T-cell (primary cell): Measurements from ENCODE around the gene APOL1. TPM values are rescaled to one million over a fixed set of nuclear protein-coding genes. Genes with fewer than 3 reads are reported as not detected.

ENCODE experiments used
- ATAC-seq, 4 experiments: fragments of 200-7000 bp in 3 of 4; fragments of 150-1000 bp in 1 of 4; cut with Tn5 transposase; replicated peaks in 1 of 4; 1 replicate in 3 of 4; 2 replicates in 1 of 4; pipeline ENCODE4 v1.10.0; 2021; ENCODE audit warnings: moderate library complexity in 3 of 4, mild to moderate bottlenecking in 2 of 4, moderate number of reproducible peaks in 1 of 4
- CTCF ChIA-PET, 2 donors: fragments of 300-600 bp; sonication (Branson Sonifier 250); formaldehyde crosslinking; loops; one replicate each; lab custom pipeline; 2022; ENCODE audit warnings: antibody characterized with exemption in 2 of 2; lab: Charles Lee
- POLR2A ChIA-PET, 2 donors: fragments of 300-600 bp; sonication (Branson Sonifier 250); formaldehyde crosslinking; loops; one replicate each; lab custom pipeline; 2022; ENCODE audit warnings: antibody characterized with exemption in 2 of 2; lab: Charles Lee
- DNase-seq, 35 experiments: peaks; one replicate each; pipeline versions ENCODE4 v3.0.0 to v3.0.0-alpha.2; 2013 to 2023
- H3K27ac ChIP-seq: one replicate; pipeline ENCODE4 v1.5.1; 2013; ENCODE audit warnings: low read length
- H3K27me3 ChIP-seq, 2 experiments: replicated peaks in 1 of 2; 1 replicate in 1 of 2; 2 replicates in 1 of 2; pipeline versions ENCODE4 v1.6.1 to v1.7.0; 2013; ENCODE audit warnings: low read length in 1 of 2, mixed read lengths in 1 of 2; ENCODE audit not compliant: control insufficient read depth in 2 of 2, insufficient read depth in 2 of 2; ENCODE audit errors: extremely low read depth in 1 of 2
- H3K36me3 ChIP-seq, 2 donors: 1 replicate in 1 of 2; 2 replicates in 1 of 2; pipeline versions ENCODE4 v1.6.1 to v1.7.0; 2013; ENCODE audit warnings: low read length in 1 of 2; ENCODE audit not compliant: control insufficient read depth in 2 of 2, insufficient read depth in 1 of 2; ENCODE audit errors: extremely low read depth in 1 of 2
- H3K4me1 ChIP-seq, 2 experiments: 1 replicate in 1 of 2; 2 replicates in 1 of 2; pipeline versions ENCODE4 v1.6.1 to v1.7.0; 2013; ENCODE audit warnings: low read length in 2 of 2, mixed read lengths in 1 of 2; ENCODE audit not compliant: insufficient read depth in 2 of 2, control insufficient read depth in 1 of 2; ENCODE audit errors: extremely low read depth in 1 of 2
- H3K4me3 ChIP-seq, 2 donors: 1 replicate in 1 of 2; 2 replicates in 1 of 2; pipeline versions ENCODE4 v1.5.1 to v1.7.0; 2013; ENCODE audit warnings: mild to moderate bottlenecking in 2 of 2, low read length in 1 of 2, moderate library complexity in 1 of 2; ENCODE audit not compliant: control insufficient read depth in 1 of 2; ENCODE audit errors: extremely low read depth in 1 of 2
- H3K9me3 ChIP-seq: 2 replicates; pipeline ENCODE4 v1.7.0; 2013
- H3K27ac Mint-ChIP-seq, 2 donors: one replicate each; pipeline ENCODE4 v1.8.0; 2020 to 2021; ENCODE audit warnings: mild to moderate bottlenecking in 2 of 2, mixed read lengths in 2 of 2
- H3K27me3 Mint-ChIP-seq, 2 donors: one replicate each; pipeline ENCODE4 v1.8.0; 2021 to 2022; ENCODE audit warnings: mixed read lengths in 2 of 2
- H3K36me3 Mint-ChIP-seq: one replicate; pipeline ENCODE4 v1.8.0; 2021; ENCODE audit warnings: mixed read lengths
- H3K4me1 Mint-ChIP-seq, 3 donors: one replicate each; pipeline ENCODE4 v1.8.0; 2020 to 2022; ENCODE audit warnings: mixed read lengths in 3 of 3, mild to moderate bottlenecking in 1 of 3
- H3K4me3 Mint-ChIP-seq, 3 donors: one replicate each; pipeline ENCODE4 v1.8.0; 2020 to 2022; ENCODE audit warnings: mild to moderate bottlenecking in 3 of 3, mixed read lengths in 3 of 3, moderate library complexity in 3 of 3
- H3K9me3 Mint-ChIP-seq, 3 donors: one replicate each; pipeline ENCODE4 v1.8.0; 2020 to 2022; ENCODE audit warnings: mixed read lengths in 3 of 3
- WGBS: methylation state at CpG from one replicate; pipeline ENCODE4 v1.1.5; 2013; ENCODE audit warnings: missing lambda C conversion rate; ENCODE audit not compliant: insufficient coverage; 5-methylcytosine and 5-hydroxymethylcytosine counted together
- total RNA-seq, 35 experiments: library from RNA in 6 of 35; stranded (reverse) in 6 of 35; fragments of 120-200 nt in 1 of 35; gene quantifications; one replicate each; pipeline versions ENCODE4 v1.2.1 to v1.2.4 and lab custom pipeline; 2013 to 2026

Gene APOL1
- total RNA-seq, 5 donors from 2014 or later (not counting 1 experiment from before 2014, with no cell fraction given) = 15.7 to 29.5 (median 19.8) TPM

DNA sequence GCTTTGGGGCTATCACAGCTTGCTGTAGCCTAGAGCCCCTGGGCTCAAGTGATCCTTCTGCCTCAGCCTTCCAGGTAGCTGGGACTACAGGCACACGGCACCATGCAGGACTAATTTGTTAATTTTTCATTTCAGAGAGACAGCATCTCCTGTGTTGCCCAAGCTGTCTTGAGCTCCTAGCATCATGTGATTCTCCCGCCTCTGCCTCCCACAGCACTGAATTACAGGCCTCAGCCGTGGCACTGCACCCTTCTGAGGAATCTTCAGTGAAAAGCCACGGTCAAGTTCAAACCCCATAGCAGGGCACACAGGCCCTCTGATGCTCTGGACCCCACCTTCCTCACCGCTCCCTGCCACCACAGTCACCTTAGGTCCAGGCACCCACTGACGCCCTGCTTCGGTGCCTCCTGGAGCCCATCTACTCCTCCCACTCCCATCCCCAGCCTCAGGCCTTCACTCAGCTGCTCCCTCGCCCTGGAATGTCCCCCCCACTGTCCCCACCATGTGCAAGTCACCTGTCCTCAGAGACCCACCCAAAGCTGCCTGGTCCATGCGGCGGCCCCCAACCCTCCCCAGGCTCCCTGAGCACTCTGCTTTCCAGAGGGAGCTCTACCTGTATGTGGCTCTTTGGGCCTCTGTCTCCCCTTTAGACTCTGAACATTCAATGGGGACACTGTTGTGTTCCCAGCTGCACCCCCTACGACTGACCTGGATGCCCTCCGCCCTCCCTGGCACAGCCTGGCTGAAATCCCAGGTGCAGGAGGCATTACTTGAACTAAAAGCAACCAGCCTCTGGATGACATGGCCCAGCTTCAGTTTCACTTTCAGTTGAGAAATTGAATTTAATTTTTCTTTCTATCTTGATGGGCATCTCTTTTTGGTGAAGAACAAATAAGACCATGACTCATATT lies 15.2 kb upstream of the APOL1 start:
- Histone ChIP-seq H3K36me3 (peaks cover 0 to 37% of the 10 kb centered on the region in 2 donors), H3K9me3 (no peaks in the 10 kb centered on the region), H3K4me1 (peaks cover 8 to 42% of the 10 kb centered on the region in 2 experiments), H3K27me3 (no peaks in the 10 kb centered on the region), H3K4me3 (peak overlapping the region; percentile 74 to 98), H3K27ac (peak overlapping the region; percentile 83)
- H3K4me3 Mint-ChIP-seq = peak overlapping the region; percentile 99 to 100 (median 99)
- no peaks in the 10 kb centered on the region for H3K27me3 Mint-ChIP-seq
- H3K9me3 Mint-ChIP-seq = peaks cover 0 to 4% (median 0%) of the 10 kb centered on the region in 3 donors
- ChIA-PET CTCF (interaction anchor here in 1 of 2 donors (0.7 to 1.7 kb wide), 2 partner anchors 41 to 79 kb away, joined by 3 read pairs; no protein-coding TSS in a partner anchor), POLR2A (interaction anchor here in 1 of 2 donors (0.6 kb wide), 1 partner anchor 15 kb away, joined by 3 read pairs; the partner anchor contains the start of gene APOL1)
- DNase-seq (peak in 1 of 35 experiments; percentile 49), ATAC-seq (no peak)
- H3K27ac Mint-ChIP-seq = peak overlapping the region; percentile 96 to 99
- peaks cover 45% of the 10 kb centered on the region for H3K36me3 Mint-ChIP-seq
- peaks cover 63 to 69% (median 64%) of the 10 kb centered on the region in 3 donors for H3K4me1 Mint-ChIP-seq
- 47% methylated on average over 12 of the region's 12 CpGs for WGBS

DNA sequence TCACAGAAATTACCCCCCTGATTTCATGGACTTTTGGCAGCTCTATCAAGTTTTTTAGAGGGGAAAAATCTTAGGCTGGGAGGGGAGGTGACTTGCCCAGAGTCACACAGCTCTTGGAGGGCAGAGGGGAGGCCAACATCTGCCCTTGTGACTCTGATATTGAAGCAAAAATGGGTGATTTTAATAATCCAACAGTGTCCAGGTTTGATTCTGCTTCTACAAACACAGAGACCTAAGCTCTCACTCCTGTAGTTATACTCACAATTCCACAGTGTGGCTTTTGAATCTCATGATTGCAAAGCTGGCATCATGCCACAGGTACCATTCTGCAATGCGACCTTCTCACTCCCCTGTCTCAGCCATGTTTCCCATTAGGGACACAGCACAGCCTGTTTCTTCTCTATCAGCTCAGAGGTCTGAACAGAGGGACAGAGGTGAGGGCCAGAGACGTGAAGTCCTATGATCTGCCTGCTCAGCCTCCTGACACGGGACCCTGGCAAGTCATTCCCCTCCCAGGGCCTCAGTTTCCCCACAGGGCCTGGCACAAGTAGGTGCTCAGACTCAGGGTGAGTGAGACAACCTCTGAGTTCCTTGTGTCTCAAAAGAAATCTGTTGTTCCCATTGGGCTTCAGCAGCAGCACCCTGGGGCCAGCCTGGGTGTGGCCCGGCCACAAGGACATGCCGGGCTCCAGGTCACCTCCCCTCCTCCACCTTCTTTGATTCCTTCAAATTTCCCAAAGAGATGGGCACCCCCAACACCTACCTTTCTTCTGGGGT lies 14.4 kb upstream of the APOL1 start:
- WGBS = 0% methylated on average over 5 of the region's 5 CpGs
- ChIA-PET CTCF (interaction anchor here (0.6 to 1.7 kb wide), 12 partner anchors 14 to 988 kb away, joined by 3 to 6 read pairs (median 3); partner anchors contain the start of genes APOL1 (in 1 of the 2) and IFT27 (in 1 of the 2)), POLR2A (interaction anchor here in 1 of 2 donors (0.6 to 0.7 kb wide), 3 partner anchors 14 to 45 kb away, joined by 3 to 9 read pairs (median 3); partner anchors contain the start of gene APOL1)
- H3K36me3 ChIP-seq = peaks cover 0 to 29% of the 10 kb centered on the region in 2 donors
- peaks cover 61 to 67% (median 63%) of the 10 kb centered on the region in 3 donors for H3K4me1 Mint-ChIP-seq
- no peaks in the 10 kb centered on the region for H3K9me3 ChIP-seq
- peaks cover 37% of the 10 kb centered on the region for H3K36me3 Mint-ChIP-seq
- peak overlapping the region; percentile 96 to 99 for H3K27ac Mint-ChIP-seq
- H3K27me3 ChIP-seq = no peaks in the 10 kb centered on the region
- ATAC-seq = peak in 1 of 4 experiments; percentile 1
- H3K4me3 Mint-ChIP-seq = peak overlapping the region; percentile 99 to 100 (median 99)
- peak in 1 of 35 experiments; percentile 36 for DNase-seq
- peaks cover 0 to 5% (median 0%) of the 10 kb centered on the region in 3 donors for H3K9me3 Mint-ChIP-seq
- no peaks in the 10 kb centered on the region for H3K27me3 Mint-ChIP-seq
- H3K4me1 ChIP-seq = peaks cover 8 to 42% of the 10 kb centered on the region in 2 experiments
- peak overlapping the region; percentile 83 for H3K27ac ChIP-seq
- H3K4me3 ChIP-seq = peak overlapping the region; percentile 74 to 98

DNA sequence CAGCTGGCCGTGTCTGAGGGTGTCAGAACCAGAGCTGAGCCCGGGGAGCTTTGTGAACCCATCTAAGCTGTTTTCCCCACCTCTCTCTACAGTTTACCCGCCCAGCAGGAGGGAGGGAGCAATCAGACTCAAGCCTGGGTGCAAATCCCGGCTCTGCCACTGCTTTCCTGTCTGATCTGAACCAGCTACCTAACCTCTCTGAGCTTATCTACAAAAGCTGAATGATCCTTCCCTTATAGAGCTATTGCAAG lies 13.9 kb upstream of the APOL1 start:
- Histone ChIP-seq H3K27me3 (no peaks in the 10 kb centered on the region), H3K36me3 (peaks cover 0 to 25% of the 10 kb centered on the region in 2 donors), H3K4me1 (peaks cover 8 to 42% of the 10 kb centered on the region in 2 experiments), H3K9me3 (no peaks in the 10 kb centered on the region), H3K27ac (peak overlapping the region; percentile 83), H3K4me3 (peak overlapping the region; percentile 74 to 98)
- ATAC-seq (peak in 3 of 4 experiments; percentile 29 to 38 (median 29)), DNase-seq (peak in 1 of 35 experiments; percentile 14)
- ChIA-PET POLR2A (interaction anchor here in 1 of 2 donors (0.6 to 0.7 kb wide), 2 partner anchors 14 to 44 kb away, joined by 3 to 9 read pairs; partner anchors contain the start of gene APOL1), CTCF (interaction anchor here in 1 of 2 donors (0.6 to 1.7 kb wide), 11 partner anchors 14 to 988 kb away, joined by 3 to 6 read pairs (median 4); partner anchors contain the start of genes APOL1 and IFT27)
- Mint-ChIP-seq H3K27me3 (no peaks in the 10 kb centered on the region), H3K36me3 (peaks cover 31% of the 10 kb centered on the region), H3K9me3 (peaks cover 0 to 5% (median 0%) of the 10 kb centered on the region in 3 donors), H3K4me3 (peak overlapping the region; percentile 99 to 100 (median 99)), H3K4me1 (peaks cover 56 to 62% (median 59%) of the 10 kb centered on the region in 3 donors), H3K27ac (peak overlapping the region; percentile 96 to 99)
- WGBS = 0% methylated on average over 3 of the region's 4 CpGs

DNA sequence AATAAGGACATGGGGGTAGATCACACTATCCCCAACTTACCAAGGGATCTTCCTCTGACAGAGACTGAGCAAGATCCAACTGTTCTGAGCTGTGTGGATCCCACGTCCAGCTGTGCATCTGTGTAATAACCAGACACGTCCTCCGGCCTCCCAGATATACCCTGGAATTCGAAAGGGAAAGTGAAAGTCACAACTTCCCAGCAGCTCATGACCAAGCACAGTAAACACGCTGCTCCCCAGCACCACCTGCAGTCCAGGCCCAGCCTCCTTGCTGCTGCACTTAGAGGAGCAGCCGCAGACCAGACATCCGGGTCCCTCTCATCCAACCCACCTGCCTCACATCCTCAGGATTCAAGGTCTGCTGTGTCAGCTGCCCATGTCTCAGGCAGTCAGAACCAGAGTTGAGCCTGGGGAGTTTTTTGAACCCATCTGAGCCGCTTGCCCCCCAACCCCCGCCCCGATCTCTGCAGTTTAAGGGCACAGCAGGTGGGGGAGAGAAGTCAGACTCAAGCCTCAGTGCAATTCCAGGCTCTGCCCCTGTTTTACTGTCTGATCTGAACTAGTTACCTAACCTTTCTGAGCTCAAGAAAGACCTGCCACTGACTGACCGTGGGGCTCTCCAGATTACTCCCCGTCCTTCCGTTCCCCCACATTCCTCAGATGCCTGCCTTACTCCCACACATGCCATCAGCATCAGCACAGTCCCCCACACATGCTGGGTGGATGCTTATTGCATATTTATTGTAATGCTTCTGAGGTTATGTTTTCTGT lies 13.3 kb upstream of the APOL1 start, which contains the start of gene APOL2:
TSS of gene APOL2 (minus strand) at position 127 of the 771 bp plus-strand sequence. CDS start 6,365 bp downstream, outside the sequence.
- Mint-ChIP-seq H3K27me3 (no peaks in the 10 kb centered on the region), H3K9me3 (peaks cover 0 to 5% (median 0%) of the 10 kb centered on the region in 3 donors), H3K4me1 (peaks cover 51 to 57% (median 54%) of the 10 kb centered on the region in 3 donors), H3K36me3 (peaks cover 26% of the 10 kb centered on the region), H3K27ac (peak within 1 kb of the TSS; percentile 96 to 99), H3K4me3 (peak within 1 kb of the TSS; percentile 99 to 100 (median 99))
- Histone ChIP-seq H3K27ac (peak within 1 kb of the TSS; percentile 83), H3K4me3 (peak within 1 kb of the TSS; percentile 74 to 98), H3K27me3 (no peaks in the 10 kb centered on the region), H3K4me1 (peaks cover 8 to 42% of the 10 kb centered on the region in 2 experiments), H3K36me3 (peaks cover 0 to 20% of the 10 kb centered on the region in 2 donors), H3K9me3 (no peaks in the 10 kb centered on the region)
- CTCF ChIA-PET = interaction anchor here in 1 of 2 donors (0.6 to 1.7 kb wide), 12 partner anchors 12 to 989 kb away, joined by 3 to 6 read pairs (median 4); partner anchors contain the start of genes APOL1 and IFT27
- ATAC-seq (peak; percentile 98 to 99 (median 99)), DNase-seq (peak; percentile 62 to 94 (median 85))
- WGBS = 5% methylated on average over 4 of the region's 13 CpGs
- POLR2A ChIA-PET = interaction anchor here (0.6 to 0.7 kb wide), 4 partner anchors 13 to 589 kb away, joined by 3 to 9 read pairs (median 6); partner anchors contain the start of gene APOL1 (in 1 of the 2)

DNA sequence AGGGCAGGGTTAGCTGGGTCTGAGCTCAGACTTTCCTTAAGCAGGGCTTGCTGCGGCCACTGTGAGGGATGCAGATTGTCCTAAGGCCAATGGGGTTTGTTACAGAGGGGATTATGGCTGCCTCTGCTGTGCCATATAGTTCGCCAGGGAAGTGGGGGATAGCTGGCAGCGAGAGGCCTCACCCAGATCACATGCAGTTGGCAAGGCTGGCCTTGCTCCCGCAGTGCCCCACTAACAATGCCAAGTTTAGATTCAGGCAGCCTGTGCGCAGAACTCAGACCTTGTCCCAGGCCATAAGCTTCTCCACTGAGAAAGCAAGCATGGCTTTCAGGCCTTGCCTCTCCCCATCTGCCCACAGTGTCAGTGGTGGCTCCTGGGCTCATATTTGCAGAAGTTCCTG lies 8.9 kb upstream of the APOL1 start:
- 98% methylated on average over 5 of the region's 5 CpGs for WGBS
- Mint-ChIP-seq H3K4me3 (no peak overlapping the region), H3K36me3 (no peaks in the 10 kb centered on the region), H3K27me3 (no peaks in the 10 kb centered on the region), H3K9me3 (peaks cover 0 to 5% (median 0%) of the 10 kb centered on the region in 3 donors), H3K4me1 (peaks cover 12 to 15% (median 14%) of the 10 kb centered on the region in 3 donors), H3K27ac (no peak overlapping the region)
- Histone ChIP-seq H3K4me3 (no peak overlapping the region), H3K27me3 (no peaks in the 10 kb centered on the region), H3K27ac (no peak overlapping the region), H3K4me1 (peaks cover 0 to 8% of the 10 kb centered on the region in 2 experiments), H3K9me3 (no peaks in the 10 kb centered on the region), H3K36me3 (no peaks in the 10 kb centered on the region)
- POLR2A ChIA-PET = no interaction called here
- no peak for ATAC-seq
- CTCF ChIA-PET = no interaction called here
- no peak for DNase-seq
